NCI-H345 (cell line): Measurements from ENCODE around the gene SRGN.
"Not testable (repeated sequence)": the region's sequence is repeated elsewhere in the genome, so short reads cannot be mapped to it uniquely, and the experiment has no call there.

Source experiments
- DNase-seq: peaks from one replicate; lab custom pipeline; 2025; lab: John Stamatoyannopoulos, UW

SRGN gene, protein sequence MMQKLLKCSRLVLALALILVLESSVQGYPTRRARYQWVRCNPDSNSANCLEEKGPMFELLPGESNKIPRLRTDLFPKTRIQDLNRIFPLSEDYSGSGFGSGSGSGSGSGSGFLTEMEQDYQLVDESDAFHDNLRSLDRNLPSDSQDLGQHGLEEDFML

DNA sequence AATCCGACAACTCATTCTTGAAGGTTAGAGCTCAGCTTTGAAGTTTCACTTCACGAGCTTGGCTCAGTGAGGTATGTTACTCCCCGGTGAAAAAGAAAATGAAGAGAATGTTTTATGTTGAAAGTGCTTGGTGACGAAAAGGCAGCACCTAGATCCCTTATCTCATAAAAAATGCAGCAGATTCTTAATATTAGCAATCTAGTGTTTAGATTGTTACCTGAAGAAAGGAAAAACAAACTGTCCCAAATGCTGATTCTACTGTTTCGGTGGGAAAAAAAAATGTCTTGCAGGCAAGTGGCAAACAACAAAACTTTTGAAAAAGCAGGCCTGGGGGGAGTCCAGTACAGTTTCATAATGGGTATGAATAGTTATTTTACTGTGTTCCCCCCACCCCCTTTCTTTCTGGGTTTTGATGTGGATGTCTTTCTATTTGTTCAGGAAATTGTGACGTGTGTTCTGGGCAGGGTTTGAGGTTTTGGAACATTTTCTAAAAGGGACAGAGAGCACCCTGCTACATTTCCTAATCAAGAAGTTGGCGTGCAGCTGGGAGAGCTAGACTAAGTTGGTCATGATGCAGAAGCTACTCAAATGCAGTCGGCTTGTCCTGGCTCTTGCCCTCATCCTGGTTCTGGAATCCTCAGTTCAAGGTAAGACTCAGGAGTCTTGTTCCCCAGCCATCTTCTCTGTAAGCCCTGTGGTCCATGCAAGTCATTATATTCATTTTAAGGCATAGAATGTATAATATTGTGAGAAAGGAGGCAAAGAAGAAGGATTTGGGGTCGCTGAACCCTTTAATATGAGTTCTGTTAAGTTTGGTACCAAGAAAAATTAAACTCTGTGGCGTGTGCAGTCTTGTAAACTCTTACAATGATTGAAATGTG, at the start of gene SRGN:
SRGN (plus strand) TSS at position 514 of the 881 bp plus-strand sequence; CDS start at position 569, 55 bp downstream.
- no peak for DNase-seq

GRCh38 chr10:69040904-69041303, 47.0 kb upstream of the SRGN start:
- DNase-seq: not testable (repeated sequence)

GRCh38 chr10:69042417-69042816, 45.5 kb upstream of the SRGN start:
- DNase-seq: no peak

GRCh38 chr10:69042838-69043237, 45.1 kb upstream of the SRGN start:
- no peak for DNase-seq

DNA sequence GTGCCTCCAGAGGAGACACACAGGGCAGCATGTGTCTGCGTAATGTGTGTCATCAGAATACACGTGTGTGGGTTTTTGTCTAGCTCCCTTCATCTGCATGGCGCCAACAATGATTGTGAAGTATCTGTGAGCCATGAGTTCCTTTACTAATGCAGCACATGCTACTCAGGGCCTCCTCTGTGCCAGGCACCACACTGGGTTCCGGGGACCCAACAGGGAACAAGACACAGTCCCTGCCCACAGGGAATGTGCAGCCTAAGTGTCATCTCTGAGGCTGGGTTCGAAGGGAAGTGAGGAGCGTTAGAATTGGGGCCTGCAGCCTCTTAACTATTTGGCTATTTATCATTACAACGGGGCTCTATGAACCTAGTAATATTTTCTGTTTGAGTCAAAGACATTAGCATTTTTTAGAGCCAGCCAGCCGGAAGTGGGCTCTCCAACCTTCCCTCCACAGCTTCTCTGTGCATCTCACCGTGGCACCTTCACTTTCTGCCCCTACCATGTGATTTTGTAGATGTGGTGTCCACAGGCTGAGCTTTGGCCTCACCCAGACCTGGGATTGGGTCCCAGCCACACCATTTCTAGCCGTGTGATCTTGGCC, 43.9 kb upstream of the SRGN start:
- DNase-seq: no peak

- no peak for DNase-seq
These were observed 43.4 kb upstream of the SRGN start for GRCh38 chr10:69044546-69044945.

DNA sequence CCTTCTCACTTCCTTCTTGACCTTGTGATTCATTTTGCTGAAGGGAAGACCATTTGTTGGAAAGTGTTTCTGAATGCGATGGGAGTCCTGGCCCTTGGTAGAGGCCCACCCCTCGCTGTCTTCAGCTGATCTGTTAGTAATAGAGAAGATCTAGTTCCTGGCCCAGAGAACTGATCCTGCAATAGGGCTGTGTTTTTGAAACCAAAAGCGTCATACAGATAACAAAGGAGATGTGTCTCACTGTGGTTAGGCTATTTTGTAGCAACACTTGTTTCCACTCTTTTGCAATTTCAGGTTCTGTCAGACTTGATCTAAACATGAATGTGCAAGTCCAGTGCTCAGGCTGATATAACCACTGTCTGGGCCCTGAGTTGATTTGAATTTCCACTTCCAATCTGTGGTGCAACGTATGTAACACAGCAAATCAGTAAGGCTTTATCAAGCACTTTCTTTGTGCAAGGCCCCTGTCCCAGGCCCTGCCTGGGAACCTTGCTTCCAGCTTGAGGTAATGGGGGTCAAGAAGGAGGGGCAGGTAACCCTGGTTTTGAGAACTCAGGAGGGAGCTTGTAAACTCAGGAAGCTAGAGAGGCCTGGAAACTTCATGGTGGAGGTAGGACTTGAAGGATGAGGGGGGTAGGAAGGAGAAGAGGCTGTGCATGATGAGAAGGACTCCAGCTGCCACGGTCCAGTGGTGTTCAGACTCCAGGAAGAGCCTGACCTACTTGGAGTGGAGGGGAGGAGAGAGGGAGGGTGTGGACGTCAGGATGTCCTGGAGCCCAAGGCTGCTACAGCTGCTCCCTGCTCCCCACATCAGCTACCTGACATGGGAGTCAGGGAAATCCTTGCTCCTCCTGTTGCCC, 42.2 kb upstream of the SRGN start:
- DNase-seq: no peak

DNA sequence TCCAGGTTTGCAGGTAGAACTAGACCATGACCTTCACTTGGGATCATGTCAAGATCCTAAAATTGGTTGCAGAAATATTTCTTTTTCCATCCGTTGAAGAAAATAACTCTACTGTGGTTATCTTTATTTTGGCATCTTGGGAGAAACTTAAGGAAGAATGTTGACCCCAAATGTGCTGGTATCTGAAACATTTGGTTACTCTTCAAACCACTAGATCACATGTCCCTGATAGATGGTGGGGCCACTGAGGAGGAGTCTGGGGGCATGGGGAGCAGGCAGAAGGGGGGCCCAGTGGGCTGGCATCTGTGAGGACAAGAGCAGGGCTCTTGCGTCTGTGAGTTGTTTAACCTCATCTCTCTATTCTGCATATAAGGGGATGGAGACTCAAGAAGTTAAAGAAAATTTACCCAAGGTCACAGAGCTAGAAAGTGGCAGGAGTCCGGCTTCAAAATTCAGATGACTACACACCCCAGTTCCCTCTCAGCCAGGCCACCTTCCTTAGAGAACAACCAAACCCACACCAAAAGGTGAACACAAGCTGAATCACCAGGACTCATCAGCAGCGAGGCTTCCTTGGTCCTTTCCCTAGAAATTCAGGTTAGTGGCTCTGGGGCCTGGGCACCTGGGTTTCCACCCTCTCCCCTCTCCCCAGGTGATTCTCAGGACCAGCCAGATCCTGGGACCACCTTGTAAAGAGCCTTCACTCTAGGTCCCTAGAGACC, 40.6 kb upstream of the SRGN start:
- no peak for DNase-seq

DNA sequence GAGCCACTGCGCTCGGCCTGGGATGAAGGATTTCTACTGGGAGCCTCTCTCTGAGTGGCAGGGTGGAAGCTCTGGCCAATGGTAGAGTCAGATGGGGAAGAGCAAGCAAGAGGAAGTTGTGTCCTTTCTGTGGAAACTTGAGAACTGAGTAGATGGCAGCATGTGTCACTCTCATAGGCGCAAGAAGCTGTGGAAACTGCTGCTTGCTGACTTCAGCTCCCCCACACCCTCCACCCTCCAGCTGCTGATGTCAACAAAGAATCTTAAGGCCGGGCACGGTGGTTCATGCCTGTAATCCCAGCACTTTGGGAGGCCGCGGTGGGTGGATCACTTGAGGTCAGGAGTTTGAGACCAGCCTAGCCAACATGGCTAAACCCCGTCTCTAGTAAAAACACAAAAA, 39.8 kb upstream of the SRGN start:
- DNase-seq: no peak

- DNase-seq: no peak
These were observed 38.3 kb upstream of the SRGN start for GRCh38 chr10:69049566-69049961.

GRCh38 chr10:69051303-69051702, 36.6 kb upstream of the SRGN start:
- no peak for DNase-seq

GRCh38 chr10:69051710-69052487, 36.0 kb upstream of the SRGN start:
- no peak for DNase-seq

DNA sequence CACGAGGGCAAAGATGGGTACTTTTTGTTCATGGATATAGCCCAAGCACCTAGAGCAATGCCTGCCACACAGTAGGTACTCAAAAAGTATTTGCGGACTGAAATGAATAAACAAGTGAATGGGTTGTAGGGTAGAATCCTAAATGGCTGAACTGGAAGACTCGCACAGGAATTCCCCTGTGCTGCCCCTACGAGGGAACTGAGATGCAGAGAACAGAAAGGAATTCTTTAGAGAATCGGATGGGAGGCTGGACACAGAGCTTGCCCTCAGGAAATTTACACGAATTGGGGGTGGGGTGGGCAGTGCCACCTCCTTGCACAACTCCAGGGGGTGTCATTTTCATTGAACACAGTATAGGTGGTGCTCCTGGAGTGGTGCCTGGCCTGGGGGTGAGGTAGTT, 35.2 kb upstream of the SRGN start:
- DNase-seq: no peak

DNA sequence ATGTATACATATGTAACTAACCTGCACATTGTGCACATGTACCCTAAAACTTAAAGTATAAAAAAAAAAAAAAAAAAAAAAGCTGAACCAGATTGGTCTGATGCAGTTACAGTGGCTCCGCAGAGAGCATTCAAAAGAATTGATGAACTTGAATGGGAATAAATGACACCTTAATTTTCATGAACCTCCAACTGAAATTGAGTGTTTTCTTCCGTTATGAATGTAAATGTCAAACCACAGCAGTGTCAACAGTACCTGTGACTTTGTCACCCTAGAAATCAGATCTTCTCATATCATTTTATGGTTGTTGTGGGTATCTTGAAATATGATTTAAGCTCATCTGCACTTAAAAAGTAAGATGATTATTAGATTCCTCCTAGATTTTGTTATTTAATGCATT, 32.7 kb upstream of the SRGN start:
- no peak for DNase-seq

GRCh38 chr10:69056129-69056528, 31.8 kb upstream of the SRGN start:
- no peak for DNase-seq

DNA sequence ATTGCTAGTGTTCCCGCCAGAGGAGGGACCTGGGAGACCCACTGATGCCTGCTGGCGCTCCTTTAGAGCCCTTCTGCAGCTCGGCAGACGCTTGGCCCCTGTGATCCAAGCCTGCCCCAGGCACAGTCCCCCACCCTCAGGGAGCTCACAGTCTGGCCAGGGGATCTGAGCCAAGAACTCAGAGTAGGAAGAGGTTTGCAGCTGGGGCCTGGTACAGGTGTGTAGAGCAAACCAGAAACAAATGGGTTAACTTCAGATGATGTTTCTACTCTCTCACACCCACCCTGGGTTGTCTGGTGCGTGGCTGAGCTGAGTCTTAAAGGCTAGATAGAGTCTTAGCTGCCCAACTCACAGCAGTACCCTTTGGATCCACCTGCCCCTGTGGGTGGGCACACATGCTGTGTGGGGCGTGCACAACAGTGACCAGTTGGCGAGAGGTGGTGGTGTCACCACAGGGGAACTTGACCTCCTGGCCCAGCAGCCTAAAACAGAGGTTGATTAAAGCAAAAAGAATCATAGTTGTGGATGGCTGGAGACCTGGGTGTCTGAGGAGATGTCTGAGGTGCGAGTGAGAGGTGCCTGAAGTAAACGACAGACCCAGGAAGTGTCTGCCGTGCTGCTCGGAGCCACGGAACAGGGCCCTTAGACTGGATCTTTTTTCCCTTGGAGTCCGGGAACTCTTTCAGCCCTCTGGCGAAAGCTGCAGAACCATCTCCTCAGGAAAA, 31.2 kb upstream of the SRGN start:
- DNase-seq: no peak

DNA sequence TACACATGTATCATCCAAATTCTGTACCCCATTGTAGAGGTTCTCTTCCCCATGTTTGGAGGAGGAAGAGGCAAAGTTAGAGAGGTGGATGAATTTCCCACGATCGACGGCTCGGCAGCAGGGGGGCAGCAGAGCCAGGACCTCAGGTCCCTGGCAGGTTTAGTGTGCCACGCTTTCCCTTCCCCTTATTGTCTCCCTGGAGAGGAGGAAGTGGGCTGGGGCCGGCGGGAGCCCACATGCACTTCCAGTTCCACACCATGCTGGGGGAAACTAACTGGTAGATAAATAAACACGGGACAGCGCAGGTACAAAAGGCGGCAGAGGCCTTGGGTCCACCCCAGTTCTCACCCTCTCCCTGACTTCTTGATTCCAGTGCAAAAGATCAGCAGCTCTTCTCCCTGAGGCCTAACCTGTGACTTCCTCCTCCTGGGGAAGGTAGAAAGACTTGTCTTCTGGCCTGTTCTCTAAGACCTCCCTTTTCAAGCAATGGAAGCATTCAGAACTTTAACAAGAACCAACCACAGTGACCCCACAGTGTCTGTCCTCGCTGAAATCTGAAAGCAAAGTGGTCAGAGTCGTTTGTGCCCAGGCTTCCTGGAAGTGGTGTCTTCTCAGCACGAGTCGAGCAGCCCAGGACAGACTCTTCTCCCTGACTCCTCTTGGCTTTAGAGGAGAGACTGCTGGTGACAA, 30.5 kb upstream of the SRGN start:
- DNase-seq: no peak

GRCh38 chr10:69057951-69058297, 30.0 kb upstream of the SRGN start:
- DNase-seq: no peak

DNA sequence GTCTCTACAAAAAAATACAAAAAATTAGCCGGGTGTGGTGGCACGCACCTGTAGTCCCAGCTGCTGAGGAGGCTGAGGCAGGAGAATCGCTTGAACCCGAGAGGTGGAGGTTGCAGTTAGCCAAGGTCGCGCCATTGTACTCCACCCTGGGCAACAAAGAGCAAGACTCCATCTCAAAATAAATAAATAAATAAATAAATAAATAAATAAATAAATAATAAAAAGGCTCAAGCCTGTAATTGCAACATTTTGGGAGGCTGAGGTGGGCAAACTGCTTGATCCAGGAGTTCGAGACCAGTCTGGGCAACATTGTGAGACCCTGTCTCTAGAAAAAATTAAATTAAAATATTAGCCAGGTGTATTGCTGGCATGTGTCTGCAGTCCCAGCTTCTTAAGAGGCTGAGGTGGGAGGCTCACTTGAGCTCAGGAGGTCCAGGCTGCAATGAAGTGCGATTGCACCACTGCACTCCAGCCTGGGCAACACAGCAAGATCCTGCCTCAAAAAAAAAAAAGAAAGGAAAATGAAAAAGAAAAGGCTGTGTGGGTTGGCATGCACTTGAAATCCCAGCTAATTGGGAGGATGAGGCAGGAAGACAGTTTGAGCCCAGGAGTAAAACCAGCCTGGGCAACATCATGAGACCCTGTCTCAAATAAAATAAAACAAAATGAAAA, 27.6 kb upstream of the SRGN start:
- no peak for DNase-seq
